GM23248 (cell line): Measurements from ENCODE around the gene SEMG1. TPM values are rescaled to one million over a fixed set of nuclear protein-coding genes. Genes with fewer than 3 reads are reported as not detected.

Source experiments
- DNase-seq: peaks from one replicate; pipeline ENCODE4 v3.0.0-alpha.2; 2015
- H2AFZ ChIP-seq: fragments of 200-600 bp; sonication (generic); 2 replicates; pipeline ENCODE4 v1.6.1; 2016; ENCODE audit warnings: antibody characterized with exemption
- H3F3A ChIP-seq: fragments of 200-600 bp; sonication (generic); 2 replicates; pipeline ENCODE4 v1.6.1; 2016; ENCODE audit warnings: mild to moderate bottlenecking, antibody characterized with exemption, mixed run types; ENCODE audit not compliant: insufficient read depth
- H3K27ac ChIP-seq: fragments of 200-600 bp; sonication (generic); 2 replicates; pipeline ENCODE4 v1.5.1; 2016; ENCODE audit warnings: mild to moderate bottlenecking
- H3K27me3 ChIP-seq: fragments of 200-600 bp; sonication (generic); replicated peaks from 2 replicates; pipeline ENCODE4 v1.6.1; 2016; ENCODE audit warnings: mild to moderate bottlenecking; ENCODE audit not compliant: insufficient read depth
- H3K36me3 ChIP-seq: fragments of 200-600 bp; sonication (generic); 2 replicates; pipeline ENCODE4 v1.6.1; 2016; ENCODE audit warnings: low read depth, mild to moderate bottlenecking
- H3K4me1 ChIP-seq: fragments of 200-600 bp; sonication (generic); 2 replicates; pipeline ENCODE4 v1.6.1; 2016; ENCODE audit warnings: mild to moderate bottlenecking; ENCODE audit not compliant: insufficient read depth
- H3K4me2 ChIP-seq: fragments of 200-600 bp; sonication (generic); one replicate; pipeline ENCODE4 v1.6.1; 2016; ENCODE audit warnings: mild to moderate bottlenecking; ENCODE audit not compliant: unreplicated experiment
- H3K4me3 ChIP-seq: fragments of 200-600 bp; sonication (generic); 2 replicates; pipeline ENCODE4 v1.5.1; 2016; ENCODE audit warnings: mild to moderate bottlenecking
- H3K79me2 ChIP-seq: fragments of 200-600 bp; sonication (generic); 2 replicates; pipeline ENCODE4 v1.6.1; 2016; ENCODE audit warnings: mild to moderate bottlenecking; ENCODE audit not compliant: insufficient read depth
- H3K9ac ChIP-seq: fragments of 200-600 bp; sonication (generic); 2 replicates; pipeline ENCODE4 v1.6.1; 2016; ENCODE audit warnings: mild to moderate bottlenecking
- H3K9me2 ChIP-seq: fragments of 200-600 bp; sonication (generic); 2 replicates; pipeline ENCODE4 v1.6.1; 2016; ENCODE audit warnings: mixed run types, mild to moderate bottlenecking, moderate library complexity; ENCODE audit not compliant: insufficient read depth
- H3K9me3 ChIP-seq: fragments of 200-600 bp; sonication (generic); one replicate; pipeline ENCODE4 v1.6.1; 2017; ENCODE audit warnings: low read depth
- H4K20me1 ChIP-seq: fragments of 200-600 bp; sonication (generic); 2 replicates; pipeline ENCODE4 v1.6.0; 2016; ENCODE audit not compliant: insufficient read depth
- EZH2 ChIP-seq: fragments of 200-600 bp; sonication (generic); IDR thresholded peaks from 2 replicates; pipeline ENCODE4 v1.6.1; 2018; ENCODE audit warnings: antibody characterized with exemption, mild to moderate bottlenecking; ENCODE audit not compliant: insufficient read depth, poor library complexity, severe bottlenecking
- EZH2phosphoT487 ChIP-seq: fragments of 200-600 bp; sonication (generic); IDR thresholded peaks from 2 replicates; pipeline ENCODE4 v1.6.1; 2018; ENCODE audit warnings: antibody characterized with exemption, moderate library complexity, mild to moderate bottlenecking, low read depth; ENCODE audit not compliant: insufficient read depth
- WGBS, 2 experiments: methylation state at CpG; one replicate each; pipeline ENCODE4 v1.1.6; 2015 to 2017; ENCODE audit warnings: low lambda C conversion rate in 2 of 2, low coverage in 1 of 2; ENCODE audit errors: missing lambda C conversion rate in 2 of 2; 5-methylcytosine and 5-hydroxymethylcytosine counted together
- in situ Hi-C: fragments of 300-500 bp; cut with MboI; formaldehyde crosslinking; loops from 2 replicates; pipeline ENCODE4 v1.15.0; 2020
- polyA plus RNA-seq: library from polyadenylated mRNA; unstranded; fragments of >200 nt; fragmentation: Nextera tagmentation; extraction: Ambion mirVana; gene quantifications from 2 replicates; pipeline ENCODE4 v1.2.1, GENCODE V29; 2016
- total RNA-seq: library from RNA; depleted of rRNA; stranded (reverse); fragments of >200 nt; shearing (Covaris generic); gene quantifications from 2 replicates; pipeline ENCODE4 v1.2.3, GENCODE V29; 2014; rRNA removed

SEMG1 gene
- total RNA-seq (not detected in 2 replicates), polyA plus RNA-seq (not detected in 2 replicates)

GRCh38 chr20:45206725-45207124 is at the start of gene SEMG1:
Gene SEMG1 (plus strand): TSS chr20:45207033. CDS start chr20:45207054, 21 bp downstream.
- no peaks in the 10 kb centered on the region for H3F3A ChIP-seq
- H3K79me2 ChIP-seq = no peaks in the 10 kb centered on the region
- no peak for DNase-seq
- no peak for TF ChIP-seq EZH2
- no peak for TF ChIP-seq EZH2phosphoT487
- H3K9me2 ChIP-seq = no peaks in the 10 kb centered on the region
- no peaks in the 10 kb centered on the region for H3K4me1 ChIP-seq
- in situ Hi-C loops = no loop called here
- H3K36me3 ChIP-seq = no peaks in the 10 kb centered on the region
- H3K4me3 ChIP-seq = no peak within 1 kb of the TSS
- no peaks in the 10 kb centered on the region for H3K9me3 ChIP-seq
- no peak within 1 kb of the TSS for H3K9ac ChIP-seq
- 0% methylated on average over 1 of the region's 1 CpG for WGBS, 2 experiments
- no peak within 1 kb of the TSS for H2AFZ ChIP-seq
- H4K20me1 ChIP-seq = no peaks in the 10 kb centered on the region
- peaks cover 3% of the 10 kb centered on the region; the same call in 1 of the 2 replicates for H3K27me3 ChIP-seq
- no peak within 1 kb of the TSS for H3K27ac ChIP-seq
- H3K4me2 ChIP-seq = no peak within 1 kb of the TSS

- Histone ChIP-seq H3K9ac (no peak overlapping the region), H3F3A (no peaks in the 10 kb centered on the region), H3K79me2 (no peaks in the 10 kb centered on the region), H3K4me2 (no peak overlapping the region), H4K20me1 (no peaks in the 10 kb centered on the region), H3K36me3 (no peaks in the 10 kb centered on the region), H3K4me3 (no peak overlapping the region), H3K4me1 (no peaks in the 10 kb centered on the region), H3K9me2 (no peaks in the 10 kb centered on the region), H3K27me3 (no peaks in the 10 kb centered on the region), H3K9me3 (no peaks in the 10 kb centered on the region), H2AFZ (no peak overlapping the region), H3K27ac (no peak overlapping the region)
- in situ Hi-C loops = no loop called here
- DNase-seq = peak; percentile 84
- TF ChIP-seq EZH2 = no peak
- 0% methylated on average over 1 of the region's 1 CpG for WGBS, 2 experiments
These were observed 48.9 kb upstream of the SEMG1 start for GRCh38 chr20:45157962-45158361.

- no peak for DNase-seq
- no peaks in the 10 kb centered on the region for H3K79me2 ChIP-seq
- H3K4me1 ChIP-seq = no peaks in the 10 kb centered on the region
- no peaks in the 10 kb centered on the region for H3K9me2 ChIP-seq
- H3K27me3 ChIP-seq = no peaks in the 10 kb centered on the region
- 0 to 8% methylated on average over 1 of the region's 1 CpG for WGBS, 2 experiments
- H3K4me2 ChIP-seq = no peak overlapping the region
- in situ Hi-C loops = no loop called here
- no peak overlapping the region for H3K4me3 ChIP-seq
- H3K9ac ChIP-seq = no peak overlapping the region
- TF ChIP-seq EZH2phosphoT487 = no peak
- TF ChIP-seq EZH2 = no peak
- H3K27ac ChIP-seq = no peak overlapping the region
- H4K20me1 ChIP-seq = no peaks in the 10 kb centered on the region
- H2AFZ ChIP-seq = no peak overlapping the region
- no peaks in the 10 kb centered on the region for H3F3A ChIP-seq
- H3K9me3 ChIP-seq = no peaks in the 10 kb centered on the region
- H3K36me3 ChIP-seq = no peaks in the 10 kb centered on the region
These were observed 43.6 kb upstream of the SEMG1 start for GRCh38 chr20:45163083-45163803.

- no peaks in the 10 kb centered on the region for H4K20me1 ChIP-seq
- no peaks in the 10 kb centered on the region for H3K36me3 ChIP-seq
- H3K79me2 ChIP-seq = no peaks in the 10 kb centered on the region
- TF ChIP-seq EZH2 = no peak
- no peak for TF ChIP-seq EZH2phosphoT487
- no peaks in the 10 kb centered on the region for H3K27me3 ChIP-seq
- no peak overlapping the region for H3K27ac ChIP-seq
- H3K9ac ChIP-seq = no peak overlapping the region
- no peaks in the 10 kb centered on the region for H3F3A ChIP-seq
- H3K9me3 ChIP-seq = no peaks in the 10 kb centered on the region
- DNase-seq = no peak
- H3K4me2 ChIP-seq = no peak overlapping the region
- H3K9me2 ChIP-seq = no peaks in the 10 kb centered on the region
- 38 to 53% methylated on average over 1 of the region's 1 CpG for WGBS, 2 experiments
- H3K4me1 ChIP-seq = no peaks in the 10 kb centered on the region
- no peak overlapping the region for H3K4me3 ChIP-seq
- no peak overlapping the region for H2AFZ ChIP-seq
- in situ Hi-C loops = no loop called here
These were observed 41.9 kb upstream of the SEMG1 start for GRCh38 chr20:45164906-45165305.

- TF ChIP-seq EZH2 (no peak), EZH2phosphoT487 (no peak)
- Histone ChIP-seq H3K9me3 (no peaks in the 10 kb centered on the region), H3K4me3 (no peak overlapping the region), H4K20me1 (no peaks in the 10 kb centered on the region), H3K36me3 (no peaks in the 10 kb centered on the region), H3K27ac (no peak overlapping the region), H3K79me2 (no peaks in the 10 kb centered on the region), H3F3A (no peaks in the 10 kb centered on the region), H3K4me2 (no peak overlapping the region), H3K4me1 (no peaks in the 10 kb centered on the region), H3K9ac (no peak overlapping the region), H2AFZ (no peak overlapping the region), H3K9me2 (no peaks in the 10 kb centered on the region), H3K27me3 (no peaks in the 10 kb centered on the region; the same call in 1 of the 2 replicates)
- WGBS, 2 experiments = 0% methylated on average over 1 of the region's 1 CpG
- in situ Hi-C loops = no loop called here
- DNase-seq = no peak
These were observed 33.3 kb upstream of the SEMG1 start for GRCh38 chr20:45173522-45173921.
